Endothelial cell of umbilical vein (primary cell): ENCODE results near the gene CIB2. TPM values are rescaled to one million over a fixed set of nuclear protein-coding genes. Genes with fewer than 3 reads are reported as not detected.

Experiments used
- BruUV-seq: library from RNA; stranded (reverse); fragments of 400-500 nt; replicated peaks from 2 replicates; lab custom pipeline; 2021; lab: Mats Ljungman, UMichigan
- CTCF ChIA-PET: fragments of 300-600, 350-600 bp; sonication (Branson Sonifier 250); formaldehyde crosslinking; loops from one replicate; lab custom pipeline; 2021; ENCODE audit warnings: antibody characterized with exemption, inconsistent platforms; lab: Charles Lee
- POLR2A ChIA-PET: fragments of 300-600, 350-600 bp; sonication (Branson Sonifier 250); formaldehyde crosslinking; loops from one replicate; lab custom pipeline; 2021; ENCODE audit warnings: antibody characterized with exemption, inconsistent platforms; lab: Charles Lee
- DNase-seq: peaks from one replicate; pipeline ENCODE4 v3.0.0-alpha.2; 2011; ENCODE audit warnings: low read depth, low spot score
- FAIRE-seq: peaks from 2 replicates; lab custom pipeline; 2011; peaks lifted over from hg19 to GRCh38; lab: Jason Lieb, UNC
- H2AFZ ChIP-seq: 2 replicates; pipeline ENCODE4 v1.6.0; 2012; ENCODE audit warnings: low read depth, low read length, control low read depth, inconsistent platforms
- H3K27ac ChIP-seq: 2 replicates; pipeline ENCODE4 v1.5.1; 2011; ENCODE audit warnings: low read depth, mild to moderate bottlenecking, control low read depth, low read length, moderate library complexity; ENCODE audit not compliant: insufficient read depth
- H3K27me3 ChIP-seq, 2 experiments: 2 replicates each; pipeline versions ENCODE4 v1.6.0 to v1.6.1; 2011; ENCODE audit warnings: low read length in 2 of 2, mixed read lengths in 1 of 2; ENCODE audit not compliant: control insufficient read depth in 2 of 2, insufficient read depth in 2 of 2
- H3K36me3 ChIP-seq, 2 experiments: 2 replicates in 1 of 2; 3 replicates in 1 of 2; pipeline ENCODE4 v1.5.1; 2011; ENCODE audit warnings: low read length in 2 of 2, mild to moderate bottlenecking in 1 of 2, moderate library complexity in 1 of 2; ENCODE audit not compliant: control insufficient read depth in 2 of 2, insufficient read depth in 2 of 2; ENCODE audit errors: extremely low read depth in 1 of 2
- H3K4me1 ChIP-seq: 3 replicates; pipeline ENCODE4 v1.5.1; 2011; ENCODE audit warnings: mild to moderate bottlenecking, low read length; ENCODE audit not compliant: control insufficient read depth, insufficient read depth; ENCODE audit errors: extremely low read depth
- H3K4me2 ChIP-seq: 2 replicates; pipeline ENCODE4 v1.6.1; 2011; ENCODE audit warnings: low read length, control low read depth, mixed read lengths; ENCODE audit not compliant: insufficient read depth
- H3K4me3 ChIP-seq, 3 experiments: fragments of 200-600 bp in 1 of 3; sonication (generic), shearing (Covaris generic) in 1 of 3; replicated peaks in 1 of 3; 2 replicates each; pipeline ENCODE4 v1.5.1; 2011 to 2016; ENCODE audit warnings: control low read depth in 3 of 3, low read length in 3 of 3, mild to moderate bottlenecking in 2 of 3, inconsistent platforms in 1 of 3, low read depth in 1 of 3, moderate library complexity in 1 of 3; ENCODE audit not compliant: insufficient read depth in 1 of 3
- H3K79me2 ChIP-seq: 2 replicates; pipeline ENCODE4 v1.6.0; 2012; ENCODE audit warnings: low read length, inconsistent platforms; ENCODE audit not compliant: control insufficient read depth, insufficient read depth
- H3K9ac ChIP-seq: replicated peaks from 2 replicates; pipeline ENCODE3; 2011; ENCODE audit warnings: low read length, control low read depth; ENCODE audit not compliant: insufficient read depth; ENCODE audit errors: extremely low read depth
- H3K9me1 ChIP-seq: replicated peaks from 3 replicates; pipeline ENCODE4 v1.6.0; 2011; ENCODE audit warnings: mild to moderate bottlenecking, low read length; ENCODE audit not compliant: control insufficient read depth, insufficient read depth; ENCODE audit errors: extremely low read depth
- H3K9me3 ChIP-seq: replicated peaks from 2 replicates; pipeline ENCODE4 v1.5.1; 2012; ENCODE audit warnings: low read length, inconsistent platforms; ENCODE audit not compliant: control insufficient read depth, insufficient read depth
- H4K20me1 ChIP-seq: replicated peaks from 2 replicates; pipeline ENCODE3; 2011; ENCODE audit warnings: mild to moderate bottlenecking, low read length; ENCODE audit not compliant: control insufficient read depth, insufficient read depth; ENCODE audit errors: extremely low read depth
- CTCF ChIP-seq, 2 donors: IDR thresholded peaks; 1 replicate in 1 of 2; 2 replicates in 1 of 2; pipeline ENCODE4 v1.5.1; 2011; ENCODE audit warnings: low read length in 2 of 2, mild to moderate bottlenecking in 2 of 2, moderate library complexity in 2 of 2, control low read depth in 1 of 2, inconsistent platforms in 1 of 2, low read depth in 1 of 2; ENCODE audit not compliant: insufficient read depth in 1 of 2; ENCODE audit errors: extremely low read depth in 1 of 2
- EZH2 ChIP-seq: IDR thresholded peaks from 2 replicates; pipeline ENCODE4 v1.6.1; 2012; ENCODE audit warnings: borderline replicate concordance, low read depth, mild to moderate bottlenecking, moderate library complexity, low read length, inconsistent platforms; ENCODE audit not compliant: severe bottlenecking
- FOS ChIP-seq: IDR thresholded peaks from 2 replicates; pipeline ENCODE4 v1.6.1; 2011; ENCODE audit warnings: mild to moderate bottlenecking, low read length, moderate library complexity, borderline replicate concordance; ENCODE audit not compliant: insufficient read depth
- GATA2 ChIP-seq: IDR thresholded peaks from 2 replicates; pipeline ENCODE4 v1.7.0; 2011; ENCODE audit warnings: low read depth, mild to moderate bottlenecking, moderate library complexity, mixed read lengths, low read length; ENCODE audit not compliant: insufficient read length, insufficient read depth
- JUN ChIP-seq: IDR thresholded peaks from 2 replicates; pipeline ENCODE4 v1.6.1; 2011; ENCODE audit warnings: borderline replicate concordance, low read depth; ENCODE audit not compliant: insufficient read length, insufficient read depth
- MAX ChIP-seq: IDR thresholded peaks from 2 replicates; pipeline ENCODE4 v1.6.1; 2011; ENCODE audit not compliant: insufficient read depth, insufficient read length
- MYC ChIP-seq: IDR thresholded peaks from one replicate; pipeline ENCODE4 v1.6.1; 2011; ENCODE audit warnings: mild to moderate bottlenecking, low read depth, low read length
- POLR2A ChIP-seq: IDR thresholded peaks from 2 replicates; pipeline ENCODE4 v1.6.1; 2012; ENCODE audit warnings: low read depth, mild to moderate bottlenecking, control low read depth, low read length
- dilution Hi-C: fragments of 300-500 bp; cut with MboI; formaldehyde crosslinking; loops from one replicate; pipeline ENCODE4 v1.15.0; 2019; ENCODE audit warnings: low sequenced_read_pairs; ENCODE audit not compliant: extremely low pct_ligation_motif_present
- intact Hi-C: fragments of 100-400 bp; cut with micrococcal nuclease; formaldehyde crosslinking; loops from one replicate; pipeline ENCODE4 v1.10.0; 2022
- polyA plus RNA-seq, 4 experiments: library from polyadenylated mRNA; depleted of rRNA in 3 of 4; stranded (reverse) in 3 of 4; unstranded in 1 of 4; fragments of >200 nt; gene quantifications; 2 replicates each; pipeline versions ENCODE4 v1.2.1 to v1.2.3, GENCODE V29; 2011 to 2012; ENCODE audit warnings: missing spikeins in 1 of 4
- total RNA-seq: library from RNA; stranded (reverse); gene quantifications from 2 replicates; pipeline ENCODE4 v1.2.3, GENCODE V29; 2021

CIB2 gene
- total and polyA plus RNA-seq, 2 donors (not counting 3 experiments of a cell fraction or from before 2014, with no cell fraction given), result 4.0 to 7.7 TPM

- Histone ChIP-seq H3K4me3 (no peak overlapping the region), H4K20me1 (no peaks in the 10 kb centered on the region), H2AFZ (no peak overlapping the region), H3K9me1 (no peaks in the 10 kb centered on the region), H3K4me2 (no peak overlapping the region), H3K36me3 (no peaks in the 10 kb centered on the region), H3K79me2 (no peaks in the 10 kb centered on the region), H3K9ac (no peak overlapping the region), H3K4me1 (no peaks in the 10 kb centered on the region), H3K27me3 (peaks cover 0 to 2% of the 10 kb centered on the region in 2 experiments), H3K9me3 (no peaks in the 10 kb centered on the region), H3K27ac (no peak overlapping the region)
- FAIRE-seq, result no peak
- ChIA-PET POLR2A (no interaction called here), CTCF (interaction anchor here (0.9 to 5.8 kb wide), 2 partner anchors 16 to 61 kb away, joined by 4 to 57 read pairs; no protein-coding TSS in a partner anchor)
- no peak for DNase-seq
- TF ChIP-seq MYC, result no peak
- no peak for TF ChIP-seq POLR2A
- no peak for TF ChIP-seq FOS
- TF ChIP-seq EZH2, result no peak
- TF ChIP-seq GATA2, result no peak
- no peak for TF ChIP-seq MAX
- no peak for TF ChIP-seq JUN
- no peak for TF ChIP-seq CTCF (IDR thresholded peaks at IDR 0.05; ENCODE audit: extremely low read depth in 1 of 2, insufficient read depth in 1 of 2, low read depth in 1 of 2, low read length in 2 of 2)
- dilution Hi-C loops (no loop called here), intact Hi-C loops (no loop called here)
- no TSS peak for BruUV-seq
These were observed 48.7 kb upstream of the CIB2 start for GRCh38 chr15:78179906-78180305.
